Bladder microvascular endothelial cell (primary cell): ENCODE measurements around the gene HSD17B14. TPM values are rescaled to one million over a fixed set of nuclear protein-coding genes. Genes with fewer than 3 reads are reported as not detected.

Experiments
- total RNA-seq: library from RNA; depleted of rRNA; stranded (reverse); fragments of >200 nt; gene quantifications from 2 replicates; pipeline ENCODE4 v1.2.3, GENCODE V29; 2014

The HSD17B14 gene
- total RNA-seq = 5.7 and 9.9 TPM in 2 replicates

DNA sequence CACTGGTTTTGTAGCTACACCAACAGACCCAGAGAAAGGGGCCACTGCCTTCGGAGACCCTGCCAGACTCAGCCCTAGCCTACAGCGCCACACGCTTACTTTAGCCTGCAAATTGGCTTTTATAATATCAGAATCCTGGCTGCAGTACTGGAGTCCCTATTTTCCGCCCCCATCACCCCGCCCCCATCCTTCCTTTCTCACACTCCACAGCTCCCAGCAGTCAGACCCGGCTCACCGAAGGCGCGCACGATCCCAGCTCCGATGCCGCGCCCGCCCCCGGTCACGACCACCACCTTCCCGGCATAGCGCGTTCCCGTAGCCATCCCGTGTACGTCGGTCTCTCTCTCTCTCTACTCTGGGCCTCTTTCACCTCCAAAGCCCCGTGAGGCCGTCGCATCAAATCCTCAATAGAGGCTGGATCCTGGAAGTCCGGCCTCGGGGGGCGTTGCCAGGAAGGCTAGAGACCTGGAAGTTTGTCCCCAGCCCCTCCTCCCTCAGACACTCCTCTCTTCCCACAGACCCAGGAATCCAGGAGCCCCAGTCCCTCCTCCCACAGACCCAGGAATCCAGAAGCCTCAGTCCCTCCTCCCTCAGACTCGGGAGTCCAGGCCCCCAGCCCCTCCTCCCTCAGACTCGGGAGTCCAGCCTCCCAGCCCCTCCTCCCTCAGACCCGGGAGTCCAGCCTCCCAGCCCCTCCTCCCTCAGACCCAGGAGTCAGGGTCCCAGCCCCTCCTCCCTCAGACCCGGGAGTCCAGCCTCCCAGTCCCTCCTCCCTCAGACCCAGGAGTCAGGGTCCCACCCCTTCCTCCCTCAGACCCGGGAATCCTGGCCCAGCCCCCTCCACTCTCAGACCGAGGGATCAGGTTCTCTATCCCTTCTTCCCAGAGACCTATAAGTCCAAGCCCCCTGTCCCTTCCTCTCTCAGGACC is at the start of gene HSD17B14:
Gene HSD17B14 (minus strand): TSS at position 403 of the 929 bp plus-strand sequence. CDS start 80 bp downstream, at position 323.

DNA sequence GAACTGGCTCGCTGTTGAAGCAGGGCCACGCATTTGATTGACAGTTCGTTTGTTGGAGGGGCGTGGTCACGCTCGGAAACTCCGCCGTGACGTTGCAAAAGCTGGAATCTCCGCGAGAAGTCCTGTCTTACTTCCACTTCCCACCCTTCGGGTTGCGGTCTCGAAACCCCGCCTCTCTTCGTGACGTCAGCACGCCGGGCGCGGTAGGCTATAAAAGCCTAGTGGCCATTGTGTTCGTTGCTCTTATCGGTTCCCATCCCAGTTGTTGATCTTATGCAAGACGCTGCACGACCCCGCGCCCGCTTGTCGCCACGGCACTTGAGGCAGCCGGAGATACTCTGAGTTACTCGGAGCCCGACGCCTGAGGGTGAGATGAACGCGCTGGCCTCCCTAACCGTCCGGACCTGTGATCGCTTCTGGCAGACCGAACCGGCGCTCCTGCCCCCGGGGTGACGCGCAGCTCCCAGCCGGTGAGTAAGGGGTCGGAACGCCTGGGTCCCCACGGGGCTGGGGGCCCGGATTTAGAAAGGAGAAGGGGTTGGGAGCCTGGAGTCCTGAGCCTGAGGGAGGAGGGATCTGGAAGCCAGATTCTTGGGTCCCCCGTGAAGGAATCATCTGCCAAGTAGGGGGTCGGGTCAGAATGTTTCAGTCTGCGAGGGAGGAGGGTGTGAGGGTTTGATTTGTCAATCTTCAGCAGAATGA is 36.0 kb upstream of the HSD17B14 start, which contains the start of gene PPP1R15A:
Gene PPP1R15A (plus strand): TSS at position 240 of the 702 bp plus-strand sequence. CDS start 813 bp downstream, outside the sequence.

DNA sequence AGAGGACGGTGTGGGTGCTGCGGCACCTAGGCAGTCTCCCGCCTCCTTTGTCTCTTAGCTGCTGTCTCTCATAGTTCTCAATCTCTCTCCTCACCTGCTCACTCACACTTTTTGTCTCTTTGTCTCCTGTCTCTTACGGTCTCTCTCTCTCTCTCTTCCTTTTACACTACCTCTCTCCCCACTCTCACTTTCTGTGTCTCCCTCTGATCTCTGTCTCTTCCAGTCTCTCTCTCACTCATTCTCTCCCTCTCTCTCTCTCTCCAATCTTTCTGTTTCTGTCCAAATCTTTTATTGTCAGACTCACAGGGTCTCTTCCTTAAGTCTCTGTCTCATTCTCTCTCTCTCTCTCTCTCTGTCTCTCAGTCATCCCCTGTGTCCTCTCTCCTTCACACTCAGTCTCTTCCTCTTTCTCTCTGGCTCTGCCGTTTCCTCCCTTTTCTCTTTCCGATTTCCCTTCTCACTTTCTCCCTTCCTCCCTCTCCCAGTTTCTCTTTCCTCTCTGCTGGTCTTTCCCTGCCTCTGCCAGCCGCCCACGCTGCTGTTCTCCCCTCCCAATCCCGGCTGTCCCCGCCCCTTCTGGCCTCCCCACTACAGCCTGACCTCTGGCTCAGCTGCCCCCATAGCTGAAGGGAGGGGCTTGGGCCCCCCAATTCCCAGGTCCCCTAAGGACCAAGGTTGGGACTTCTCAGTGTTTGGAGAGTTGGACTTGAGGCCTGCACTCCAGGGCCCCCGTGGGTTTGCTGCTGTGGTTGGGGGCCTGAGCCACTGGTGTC is 32.0 kb upstream of the HSD17B14 start, which contains the start of gene PLEKHA4:
Gene PLEKHA4 (minus strand): TSS at position 504 of the 773 bp plus-strand sequence. CDS start 997 bp downstream, outside the sequence.

Other genes starting within 250 kb of the HSD17B14 start
- gene SPACA4, start 229.7 kb downstream of the HSD17B14 start, total RNA-seq = not detected in 2 replicates
- 0.49 and 0.94 TPM in 2 replicates for gene FAM83E, start 221.4 kb downstream of the HSD17B14 start, total RNA-seq
- gene RPL18, start 217.3 kb downstream of the HSD17B14 start, total RNA-seq = 1,360 and 2,089 TPM in 2 replicates
- 5.2 and 6.4 TPM in 2 replicates for gene SPHK2, start 217.0 kb downstream of the HSD17B14 start, total RNA-seq
- gene DBP, start 199.1 kb downstream of the HSD17B14 start, total RNA-seq = 1.5 and 2.6 TPM in 2 replicates
- gene CA11, start 190.3 kb downstream of the HSD17B14 start, total RNA-seq = 0.97 and 2.7 TPM in 2 replicates
- 0.06 and 0.16 TPM in 2 replicates for gene NTN5, start 163.5 kb downstream of the HSD17B14 start, total RNA-seq
- not detected in 2 replicates for gene FUT2, start 140.5 kb downstream of the HSD17B14 start, total RNA-seq
- 0.16 and 0.25 TPM in 2 replicates for gene MAMSTR, start 116.8 kb downstream of the HSD17B14 start, total RNA-seq
- gene RASIP1, start 95.9 kb downstream of the HSD17B14 start, total RNA-seq = 60.3 and 78.2 TPM in 2 replicates
- 0.16 and 0.50 TPM in 2 replicates for gene IZUMO1, start 89.6 kb downstream of the HSD17B14 start, total RNA-seq
- gene FUT1, start 83.8 kb downstream of the HSD17B14 start, total RNA-seq = 6.3 and 6.9 TPM in 2 replicates
- not detected in 2 replicates for gene FGF21, start 81.0 kb downstream of the HSD17B14 start, total RNA-seq
- 31.7 and 33.9 TPM in 2 replicates for gene BCAT2, start 25.5 kb downstream of the HSD17B14 start, total RNA-seq
- gene PLEKHA4, start 32.1 kb upstream of the HSD17B14 start, total RNA-seq = 0.32 and 4.3 TPM in 2 replicates
- gene PPP1R15A, start 35.9 kb upstream of the HSD17B14 start, total RNA-seq = 22.8 and 63.6 TPM in 2 replicates
- gene TULP2, start 62.3 kb upstream of the HSD17B14 start, total RNA-seq = 0.13 and 0.16 TPM in 2 replicates
- gene NUCB1, start 63.8 kb upstream of the HSD17B14 start, total RNA-seq = 158 and 247 TPM in 2 replicates
- gene DHDH, start 97.2 kb upstream of the HSD17B14 start, total RNA-seq = not detected in 2 replicates
- gene BAX, start 118.4 kb upstream of the HSD17B14 start, total RNA-seq = 90.2 and 164 TPM in 2 replicates
- gene FTL, start 128.8 kb upstream of the HSD17B14 start, total RNA-seq = 707 and 962 TPM in 2 replicates
- gene GYS1, start 156.8 kb upstream of the HSD17B14 start, total RNA-seq = 24.0 and 25.6 TPM in 2 replicates
- 199 and 209 TPM in 2 replicates for gene RUVBL2, start 157.4 kb upstream of the HSD17B14 start, total RNA-seq
- gene LHB, start 180.6 kb upstream of the HSD17B14 start, total RNA-seq = 0.16 TPM in 1 of 2 replicates, not detected in the other
- gene CGB3, start 187.8 kb upstream of the HSD17B14 start, total RNA-seq = not detected in 2 replicates
- not detected in 2 replicates for gene CGB2, start 195.4 kb upstream of the HSD17B14 start, total RNA-seq
- gene CGB1, start 200.4 kb upstream of the HSD17B14 start, total RNA-seq = not detected in 2 replicates
- gene CGB5, start 207.4 kb upstream of the HSD17B14 start, total RNA-seq = not detected in 2 replicates
- gene CGB8, start 212.6 kb upstream of the HSD17B14 start, total RNA-seq = not detected in 2 replicates
- under 0.01 TPM in 1 of 2 replicates, not detected in the other for gene CGB7, start 221.3 kb upstream of the HSD17B14 start, total RNA-seq
- not detected in 2 replicates for gene NTF4, start 228.3 kb upstream of the HSD17B14 start, total RNA-seq
- not detected in 2 replicates for gene KCNA7, start 236.2 kb upstream of the HSD17B14 start, total RNA-seq
- 141 and 222 TPM in 2 replicates for gene SNRNP70, start 249.0 kb upstream of the HSD17B14 start, total RNA-seq